ENCODE measurements around the gene GPR148.
"Not testable (repeated sequence)": the region's sequence is repeated elsewhere in the genome, so short reads cannot be mapped to it uniquely, and the experiment has no call there.

The GPR148 gene

DNA sequence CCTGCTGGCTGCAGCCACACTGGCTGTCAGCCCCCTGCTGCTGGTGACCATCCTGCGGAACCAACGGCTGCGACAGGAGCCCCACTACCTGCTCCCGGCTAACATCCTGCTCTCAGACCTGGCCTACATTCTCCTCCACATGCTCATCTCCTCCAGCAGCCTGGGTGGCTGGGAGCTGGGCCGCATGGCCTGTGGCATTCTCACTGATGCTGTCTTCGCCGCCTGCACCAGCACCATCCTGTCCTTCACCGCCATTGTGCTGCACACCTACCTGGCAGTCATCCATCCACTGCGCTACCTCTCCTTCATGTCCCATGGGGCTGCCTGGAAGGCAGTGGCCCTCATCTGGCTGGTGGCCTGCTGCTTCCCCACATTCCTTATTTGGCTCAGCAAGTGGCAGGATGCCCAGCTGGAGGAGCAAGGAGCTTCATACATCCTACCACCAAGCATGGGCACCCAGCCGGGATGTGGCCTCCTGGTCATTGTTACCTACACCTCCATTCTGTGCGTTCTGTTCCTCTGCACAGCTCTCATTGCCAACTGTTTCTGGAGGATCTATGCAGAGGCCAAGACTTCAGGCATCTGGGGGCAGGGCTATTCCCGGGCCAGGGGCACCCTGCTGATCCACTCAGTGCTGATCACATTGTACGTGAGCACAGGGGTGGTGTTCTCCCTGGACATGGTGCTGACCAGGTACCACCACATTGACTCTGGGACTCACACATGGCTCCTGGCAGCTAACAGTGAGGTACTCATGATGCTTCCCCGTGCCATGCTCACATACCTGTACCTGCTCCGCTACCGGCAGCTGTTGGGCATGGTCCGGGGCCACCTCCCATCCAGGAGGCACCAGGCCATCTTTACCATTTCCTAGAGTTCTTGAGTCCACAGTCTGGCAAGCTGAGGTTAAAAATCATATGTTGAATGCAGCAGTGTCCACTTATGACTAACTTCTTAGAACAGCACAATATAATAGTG, 741 bp downstream of the GPR148 start:
- no peaks in the 10 kb centered on the region for H3K36me3 ChIP-seq (ENCODE audit: insufficient read depth, low read length)
- TF ChIP-seq EZH2phosphoT487 (IDR thresholded peaks at IDR 0.05; ENCODE audit: borderline replicate concordance), result no peak
- TF ChIP-seq, protein P1, sequence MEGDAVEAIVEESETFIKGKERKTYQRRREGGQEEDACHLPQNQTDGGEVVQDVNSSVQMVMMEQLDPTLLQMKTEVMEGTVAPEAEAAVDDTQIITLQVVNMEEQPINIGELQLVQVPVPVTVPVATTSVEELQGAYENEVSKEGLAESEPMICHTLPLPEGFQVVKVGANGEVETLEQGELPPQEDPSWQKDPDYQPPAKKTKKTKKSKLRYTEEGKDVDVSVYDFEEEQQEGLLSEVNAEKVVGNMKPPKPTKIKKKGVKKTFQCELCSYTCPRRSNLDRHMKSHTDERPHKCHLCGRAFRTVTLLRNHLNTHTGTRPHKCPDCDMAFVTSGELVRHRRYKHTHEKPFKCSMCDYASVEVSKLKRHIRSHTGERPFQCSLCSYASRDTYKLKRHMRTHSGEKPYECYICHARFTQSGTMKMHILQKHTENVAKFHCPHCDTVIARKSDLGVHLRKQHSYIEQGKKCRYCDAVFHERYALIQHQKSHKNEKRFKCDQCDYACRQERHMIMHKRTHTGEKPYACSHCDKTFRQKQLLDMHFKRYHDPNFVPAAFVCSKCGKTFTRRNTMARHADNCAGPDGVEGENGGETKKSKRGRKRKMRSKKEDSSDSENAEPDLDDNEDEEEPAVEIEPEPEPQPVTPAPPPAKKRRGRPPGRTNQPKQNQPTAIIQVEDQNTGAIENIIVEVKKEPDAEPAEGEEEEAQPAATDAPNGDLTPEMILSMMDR (conservative IDR thresholded peaks at IDR 0.05; ENCODE audit: low read length), result no peak
- H4K20me1 ChIP-seq (ENCODE audit: insufficient read depth, low read length, poor library complexity, severe bottlenecking), result no peaks in the 10 kb centered on the region
- no peak overlapping the region for H2AFZ ChIP-seq (ENCODE audit: low read length)
- H3K9me2 ChIP-seq (replicated peaks; ENCODE audit: low read depth, low read length), result no peaks in the 10 kb centered on the region
- H3K4me2 ChIP-seq (ENCODE audit: low read depth, low read length, poor library complexity, severe bottlenecking), result no peak overlapping the region
- H3K9me3 ChIP-seq (ENCODE audit: insufficient read depth, low read depth, low read length), result no peaks in the 10 kb centered on the region; the same call in 1 of the 2 replicates
- H3K27me3 ChIP-seq (ENCODE audit: insufficient read depth, low read length, poor library complexity, severe bottlenecking), result no peaks in the 10 kb centered on the region
- no peaks in the 10 kb centered on the region for H3F3A ChIP-seq (ENCODE audit: low read depth)
- H3K9ac ChIP-seq (ENCODE audit: low read depth, low read length, poor library complexity, severe bottlenecking), result no peak overlapping the region
- no peak overlapping the region for H3K4me3 ChIP-seq (ENCODE audit: low read length, poor library complexity, severe bottlenecking)
- H3K4me1 ChIP-seq (ENCODE audit: insufficient read depth, low read length, poor library complexity, severe bottlenecking), result no peaks in the 10 kb centered on the region
- H3K79me2 ChIP-seq (ENCODE audit: insufficient read depth, low read length), result no peaks in the 10 kb centered on the region

DNA sequence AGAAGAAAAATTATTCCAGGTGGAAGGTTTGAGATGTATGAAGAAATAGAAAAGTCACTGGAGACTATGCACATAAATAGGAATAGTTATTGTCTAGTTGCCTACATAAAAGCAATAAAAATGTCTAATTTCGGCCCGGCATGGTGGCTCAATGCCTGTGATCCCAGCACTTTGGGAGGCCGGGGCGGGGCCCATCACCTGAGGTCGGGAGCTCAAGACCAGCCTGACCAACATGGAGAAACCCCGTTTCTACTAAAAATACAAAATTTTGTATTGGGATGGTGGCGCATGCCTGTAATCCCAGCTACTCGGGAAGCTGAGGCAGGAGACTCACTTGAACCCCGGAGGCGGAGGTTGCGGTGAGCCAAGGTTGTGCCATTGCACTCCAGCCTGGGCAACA, 3.4 kb downstream of the GPR148 start:
- not testable (repeated sequence) for H3K27me3 ChIP-seq (ENCODE audit: insufficient read depth, low read length, poor library complexity, severe bottlenecking); H3K4me1 ChIP-seq (ENCODE audit: insufficient read depth, low read length, poor library complexity, severe bottlenecking); H4K20me1 ChIP-seq (ENCODE audit: insufficient read depth, low read length, poor library complexity, severe bottlenecking); H3K9me2 ChIP-seq (replicated peaks; ENCODE audit: low read depth, low read length); H3K9me3 ChIP-seq (ENCODE audit: insufficient read depth, low read depth, low read length); H3K36me3 ChIP-seq (ENCODE audit: insufficient read depth, low read length); H3K9ac ChIP-seq (ENCODE audit: low read depth, low read length, poor library complexity, severe bottlenecking); H3K79me2 ChIP-seq (ENCODE audit: insufficient read depth, low read length); H3K4me2 ChIP-seq (ENCODE audit: low read depth, low read length, poor library complexity, severe bottlenecking); H3F3A ChIP-seq (ENCODE audit: low read depth); H3K4me3 ChIP-seq (ENCODE audit: low read length, poor library complexity, severe bottlenecking); H2AFZ ChIP-seq (ENCODE audit: low read length)

DNA sequence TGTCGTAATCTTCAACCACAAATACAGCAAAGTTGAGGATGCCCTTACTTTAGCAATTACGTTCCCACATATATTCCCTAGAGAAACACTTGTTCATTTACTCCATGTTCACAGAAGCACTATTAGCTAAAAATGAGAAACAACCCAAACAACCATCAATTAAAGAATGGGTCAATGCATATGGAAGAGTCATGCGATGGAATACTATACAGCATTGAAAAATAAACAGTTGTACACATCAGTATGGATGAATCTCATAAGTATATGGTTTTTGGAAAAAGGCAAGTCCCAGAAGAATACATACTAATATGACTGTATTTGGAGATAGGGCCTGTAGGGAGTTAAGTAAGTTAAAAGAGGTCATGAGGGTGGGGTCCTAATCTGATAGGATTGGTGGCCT, 6.3 kb downstream of the GPR148 start:
- Histone ChIP-seq H4K20me1 (ENCODE audit: insufficient read depth, low read length, poor library complexity, severe bottlenecking) (no peaks in the 10 kb centered on the region), H3K9me3 (ENCODE audit: insufficient read depth, low read depth, low read length) (no peaks in the 10 kb centered on the region), H3K4me3 (ENCODE audit: low read length, poor library complexity, severe bottlenecking) (no peak overlapping the region), H3K4me2 (ENCODE audit: low read depth, low read length, poor library complexity, severe bottlenecking) (no peak overlapping the region), H3K9ac (ENCODE audit: low read depth, low read length, poor library complexity, severe bottlenecking) (no peak overlapping the region), H3F3A (ENCODE audit: low read depth) (no peaks in the 10 kb centered on the region), H3K36me3 (ENCODE audit: insufficient read depth, low read length) (no peaks in the 10 kb centered on the region), H3K27me3 (ENCODE audit: insufficient read depth, low read length, poor library complexity, severe bottlenecking) (no peaks in the 10 kb centered on the region), H3K4me1 (ENCODE audit: insufficient read depth, low read length, poor library complexity, severe bottlenecking) (no peaks in the 10 kb centered on the region), H3K9me2 (replicated peaks; ENCODE audit: low read depth, low read length) (no peaks in the 10 kb centered on the region), H3K79me2 (ENCODE audit: insufficient read depth, low read length) (no peaks in the 10 kb centered on the region), H2AFZ (ENCODE audit: low read length) (no peak overlapping the region)
- TF ChIP-seq EZH2phosphoT487 (IDR thresholded peaks at IDR 0.05; ENCODE audit: borderline replicate concordance), result no peak

DNA sequence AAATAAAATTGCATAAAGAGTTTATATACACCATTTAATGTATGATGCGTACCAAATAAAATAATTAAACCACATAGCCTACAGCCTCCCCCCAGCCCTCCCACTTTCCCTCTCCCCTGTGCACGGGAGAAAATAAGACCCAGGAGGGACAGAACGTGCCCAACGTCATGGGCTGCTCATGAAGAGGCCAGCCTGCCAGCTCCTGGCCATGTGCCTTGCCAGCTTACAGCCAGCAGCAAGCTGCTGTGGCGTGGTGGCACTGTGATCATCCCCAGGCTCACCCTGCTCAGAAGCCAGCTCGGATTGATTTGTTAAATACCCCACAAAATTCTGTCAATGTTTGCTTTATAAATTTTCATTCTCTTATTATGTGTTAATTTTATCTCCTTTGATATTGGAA, 7.6 kb downstream of the GPR148 start:
- no peaks in the 10 kb centered on the region for H3K36me3 ChIP-seq (ENCODE audit: insufficient read depth, low read length)
- no peaks in the 10 kb centered on the region for H3K4me1 ChIP-seq (ENCODE audit: insufficient read depth, low read length, poor library complexity, severe bottlenecking)
- no peaks in the 10 kb centered on the region for H3K9me3 ChIP-seq (ENCODE audit: insufficient read depth, low read depth, low read length)
- H2AFZ ChIP-seq (ENCODE audit: low read length), result no peak overlapping the region
- H4K20me1 ChIP-seq (ENCODE audit: insufficient read depth, low read length, poor library complexity, severe bottlenecking), result no peaks in the 10 kb centered on the region
- H3K4me2 ChIP-seq (ENCODE audit: low read depth, low read length, poor library complexity, severe bottlenecking), result no peak overlapping the region
- no peaks in the 10 kb centered on the region for H3F3A ChIP-seq (ENCODE audit: low read depth)
- H3K9me2 ChIP-seq (replicated peaks; ENCODE audit: low read depth, low read length), result no peaks in the 10 kb centered on the region
- H3K27me3 ChIP-seq (ENCODE audit: insufficient read depth, low read length, poor library complexity, severe bottlenecking), result no peaks in the 10 kb centered on the region
- H3K9ac ChIP-seq (ENCODE audit: low read depth, low read length, poor library complexity, severe bottlenecking), result no peak overlapping the region
- no peaks in the 10 kb centered on the region for H3K79me2 ChIP-seq (ENCODE audit: insufficient read depth, low read length)
- TF ChIP-seq EZH2phosphoT487 (IDR thresholded peaks at IDR 0.05; ENCODE audit: borderline replicate concordance), result no peak
- TF ChIP-seq, protein P1 (conservative IDR thresholded peaks at IDR 0.05; ENCODE audit: low read length), result no peak
- H3K4me3 ChIP-seq (ENCODE audit: low read length, poor library complexity, severe bottlenecking), result no peak overlapping the region

Data from Loucy (cell line).